ENCODE data around the gene F7.

GRCh38 chr13:113106711-113107351, 1.2 kb downstream of the F7 start:
- TF ChIP-seq POLR2A (IDR thresholded peaks at IDR 0.05) (no peak), CTCF (IDR thresholded peaks at IDR 0.05) (no peak), EP300 (IDR thresholded peaks at IDR 0.05) (no peak), POLR2AphosphoS5 (IDR thresholded peaks at IDR 0.05) (no peak)
